Fibroblast of pulmonary artery (primary cell): ENCODE data around the gene EFNA1.

Experiments
- DNase-seq: peaks from one replicate; pipeline ENCODE4 v3.0.0-alpha.2; 2010; ENCODE audit warnings: low read depth
- H3K4me3 ChIP-seq: replicated peaks from 2 replicates; pipeline ENCODE4 v1.5.1; 2011; ENCODE audit warnings: low read depth, mild to moderate bottlenecking, control low read depth, low read length, moderate library complexity
- CTCF ChIP-seq: IDR thresholded peaks from 2 replicates; pipeline ENCODE4 v1.5.1; 2011; ENCODE audit warnings: mild to moderate bottlenecking, control low read depth, low read length, inconsistent platforms; ENCODE audit errors: missing control alignments

EFNA1 gene

GRCh38 chr1:155168456-155169210, 41.0 kb downstream of the EFNA1 start:
- no peak for DNase-seq
- no peak overlapping the region for H3K4me3 ChIP-seq
- TF ChIP-seq CTCF = no peak

- no peak for TF ChIP-seq CTCF
- no peak overlapping the region for H3K4me3 ChIP-seq
- DNase-seq = no peak
Measured at GRCh38 chr1:155169541-155169940, 41.9 kb downstream of the EFNA1 start.

GRCh38 chr1:155170101-155170785, 42.6 kb downstream of the EFNA1 start:
- DNase-seq = no peak
- TF ChIP-seq CTCF = no peak
- H3K4me3 ChIP-seq = no peak overlapping the region

GRCh38 chr1:155170806-155171205, 43.1 kb downstream of the EFNA1 start:
- TF ChIP-seq CTCF = no peak
- no peak for DNase-seq
- H3K4me3 ChIP-seq = no peak overlapping the region

GRCh38 chr1:155171836-155172731, 44.4 kb downstream of the EFNA1 start:
- TF ChIP-seq CTCF = no peak
- no peak for DNase-seq
- H3K4me3 ChIP-seq = peak overlapping the region; percentile 98

- TF ChIP-seq CTCF = peak; percentile 91
- peak; percentile 97 for DNase-seq
- peak within 1 kb of the TSS; percentile 98 for H3K4me3 ChIP-seq
Measured at GRCh38 chr1:155172732-155173477, 45.2 kb downstream of the EFNA1 start, which contains the start of gene KRTCAP2. Gene KRTCAP2, minus strand, starts transcription at chr1:155173304. Its CDS starts 80 bp downstream, at chr1:155173224.
